ENCODE measurements around the gene RAB31.

The RAB31 gene

GRCh38 chr18:9788140-9788539 lies 80.0 kb downstream of the RAB31 start:
- DNase-seq (ENCODE audit: extremely low read depth, low read depth): no peak
- TF ChIP-seq, protein P1, sequence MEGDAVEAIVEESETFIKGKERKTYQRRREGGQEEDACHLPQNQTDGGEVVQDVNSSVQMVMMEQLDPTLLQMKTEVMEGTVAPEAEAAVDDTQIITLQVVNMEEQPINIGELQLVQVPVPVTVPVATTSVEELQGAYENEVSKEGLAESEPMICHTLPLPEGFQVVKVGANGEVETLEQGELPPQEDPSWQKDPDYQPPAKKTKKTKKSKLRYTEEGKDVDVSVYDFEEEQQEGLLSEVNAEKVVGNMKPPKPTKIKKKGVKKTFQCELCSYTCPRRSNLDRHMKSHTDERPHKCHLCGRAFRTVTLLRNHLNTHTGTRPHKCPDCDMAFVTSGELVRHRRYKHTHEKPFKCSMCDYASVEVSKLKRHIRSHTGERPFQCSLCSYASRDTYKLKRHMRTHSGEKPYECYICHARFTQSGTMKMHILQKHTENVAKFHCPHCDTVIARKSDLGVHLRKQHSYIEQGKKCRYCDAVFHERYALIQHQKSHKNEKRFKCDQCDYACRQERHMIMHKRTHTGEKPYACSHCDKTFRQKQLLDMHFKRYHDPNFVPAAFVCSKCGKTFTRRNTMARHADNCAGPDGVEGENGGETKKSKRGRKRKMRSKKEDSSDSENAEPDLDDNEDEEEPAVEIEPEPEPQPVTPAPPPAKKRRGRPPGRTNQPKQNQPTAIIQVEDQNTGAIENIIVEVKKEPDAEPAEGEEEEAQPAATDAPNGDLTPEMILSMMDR (IDR thresholded peaks at IDR 0.05; ENCODE audit: low read depth, low read length): no peak

DNA sequence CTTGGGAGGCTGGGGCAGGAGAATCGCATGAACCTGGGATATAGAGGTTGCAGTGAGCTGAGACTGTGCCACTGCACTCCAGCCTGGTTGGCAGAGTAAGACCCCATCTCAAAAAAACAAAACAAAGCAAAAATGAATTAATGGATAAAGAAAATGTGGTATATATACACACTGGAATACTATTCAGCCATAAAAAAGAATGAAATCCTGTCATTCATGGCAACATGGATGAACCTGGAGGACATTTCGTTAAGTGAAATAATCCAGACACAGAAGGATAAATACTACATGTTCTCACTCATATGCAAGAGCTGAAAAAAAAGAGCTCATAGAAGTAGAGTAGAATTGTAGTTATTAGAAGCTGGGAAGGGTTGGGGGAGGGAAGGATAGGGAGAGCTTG lies 80.8 kb downstream of the RAB31 start:
- TF ChIP-seq, protein P1 (IDR thresholded peaks at IDR 0.05; ENCODE audit: low read depth, low read length): no peak
- no peak for DNase-seq (ENCODE audit: extremely low read depth, low read depth)

- TF ChIP-seq, protein P1 (IDR thresholded peaks at IDR 0.05; ENCODE audit: low read depth, low read length): no peak
- no peak for DNase-seq (ENCODE audit: extremely low read depth, low read depth)
Measured at GRCh38 chr18:9790261-9790660, 82.2 kb downstream of the RAB31 start.

GRCh38 chr18:9791991-9792390 lies 83.9 kb downstream of the RAB31 start:
- TF ChIP-seq, protein P1 (IDR thresholded peaks at IDR 0.05; ENCODE audit: low read depth, low read length): no peak
- no peak for DNase-seq (ENCODE audit: extremely low read depth, low read depth)

- TF ChIP-seq, protein P1 (IDR thresholded peaks at IDR 0.05; ENCODE audit: low read depth, low read length): peak; percentile 33
- DNase-seq (ENCODE audit: extremely low read depth, low read depth): no peak
Measured at GRCh38 chr18:9792565-9793245, 84.6 kb downstream of the RAB31 start.

- no peak for DNase-seq (ENCODE audit: extremely low read depth, low read depth)
- TF ChIP-seq, protein P1 (IDR thresholded peaks at IDR 0.05; ENCODE audit: low read depth, low read length): no peak
Measured at GRCh38 chr18:9796011-9796410, 87.9 kb downstream of the RAB31 start.

- no peak for DNase-seq (ENCODE audit: extremely low read depth, low read depth)
- TF ChIP-seq, protein P1 (IDR thresholded peaks at IDR 0.05; ENCODE audit: low read depth, low read length): no peak; the same call in 1 of the 2 replicates
Measured at GRCh38 chr18:9796935-9797549, 88.9 kb downstream of the RAB31 start.

Data from AG09319 (cell line).